GM21619 (cell line): Measurements from ENCODE around the gene RGS9BP.
"Not testable (repeated sequence)": the region's sequence is repeated elsewhere in the genome, so short reads cannot be mapped to it uniquely, and the experiment has no call there.

ENCODE experiments used
- ATAC-seq: cut with Tn5 transposase; IDR thresholded peaks from one replicate; pipeline ENCODE4 v1.9.1; 2021; ENCODE audit not compliant: unreplicated experiment

RGS9BP gene, protein sequence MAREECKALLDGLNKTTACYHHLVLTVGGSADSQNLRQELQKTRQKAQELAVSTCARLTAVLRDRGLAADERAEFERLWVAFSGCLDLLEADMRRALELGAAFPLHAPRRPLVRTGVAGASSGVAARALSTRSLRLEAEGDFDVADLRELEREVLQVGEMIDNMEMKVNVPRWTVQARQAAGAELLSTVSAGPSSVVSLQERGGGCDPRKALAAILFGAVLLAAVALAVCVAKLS

DNA sequence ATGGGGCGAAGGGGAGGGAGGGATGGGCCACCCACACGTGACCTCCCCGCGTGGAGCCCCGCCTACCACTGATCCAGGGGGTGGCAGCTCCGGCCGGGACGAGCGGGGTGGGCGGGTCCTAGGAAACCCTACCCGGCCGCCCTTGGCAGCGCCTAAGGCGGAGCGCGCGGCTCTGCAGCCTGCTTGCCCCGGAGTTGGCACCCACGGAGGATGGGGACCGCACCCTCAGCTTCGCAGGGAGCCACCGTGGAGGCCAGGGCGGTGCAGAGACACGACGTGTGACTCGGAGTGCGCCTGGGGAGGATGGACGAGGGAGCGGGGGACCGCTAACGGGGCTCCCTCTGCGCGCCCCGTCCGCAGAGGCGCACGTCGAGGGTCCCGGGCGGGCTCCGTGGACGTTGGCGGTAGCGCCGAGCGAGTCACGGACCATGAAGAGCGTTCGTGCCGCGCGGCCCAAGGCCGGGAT lies at the start of gene RGS9BP:
RGS9BP (plus strand) TSS at position 129 of the 466 bp plus-strand sequence. CDS start 416 bp downstream, outside the sequence.
- ATAC-seq = peak; percentile 22

DNA sequence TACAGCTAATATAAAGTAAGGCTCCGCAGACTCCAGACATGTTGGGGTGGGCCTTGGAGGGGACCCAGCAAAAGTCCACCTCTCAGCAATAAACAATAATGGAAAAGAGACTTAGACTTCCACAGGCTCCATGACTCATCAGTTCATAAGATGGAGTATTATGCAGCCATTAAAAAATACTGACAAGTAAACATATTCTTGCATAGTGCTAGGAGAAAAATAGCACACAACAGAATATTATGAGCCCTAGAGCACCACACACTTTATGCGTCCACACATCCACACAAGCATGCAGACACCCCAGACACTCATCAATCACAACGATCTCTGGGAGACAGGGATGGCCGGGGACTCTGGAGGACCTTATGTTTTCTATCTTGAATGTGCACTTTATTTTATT lies 48.7 kb upstream of the RGS9BP start:
- no peak for ATAC-seq

- ATAC-seq = no peak
These were observed 47.9 kb upstream of the RGS9BP start for GRCh38 chr19:32627714-32628270.

DNA sequence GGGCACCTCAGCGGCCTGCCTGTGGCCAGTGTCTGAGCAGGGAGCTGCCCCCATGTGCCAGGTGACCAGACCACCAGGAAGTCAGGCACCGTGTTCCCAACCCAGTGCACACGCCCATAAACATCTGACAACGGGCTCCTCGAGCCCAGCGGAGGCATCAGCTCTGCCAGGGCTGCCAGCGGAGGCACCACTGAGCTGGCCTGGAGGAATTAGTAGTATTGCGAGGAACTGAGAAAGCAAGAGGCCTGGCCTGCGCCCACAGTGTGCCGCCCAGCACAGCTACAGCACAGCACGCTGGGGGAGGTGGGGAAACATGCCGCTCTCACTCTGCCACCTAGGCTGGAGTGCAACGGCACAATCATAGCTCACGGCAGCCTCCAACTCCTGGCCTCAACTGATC lies 45.3 kb upstream of the RGS9BP start:
- ATAC-seq = no peak

- ATAC-seq = no peak
These were observed 44.3 kb upstream of the RGS9BP start for GRCh38 chr19:32631381-32631780.

DNA sequence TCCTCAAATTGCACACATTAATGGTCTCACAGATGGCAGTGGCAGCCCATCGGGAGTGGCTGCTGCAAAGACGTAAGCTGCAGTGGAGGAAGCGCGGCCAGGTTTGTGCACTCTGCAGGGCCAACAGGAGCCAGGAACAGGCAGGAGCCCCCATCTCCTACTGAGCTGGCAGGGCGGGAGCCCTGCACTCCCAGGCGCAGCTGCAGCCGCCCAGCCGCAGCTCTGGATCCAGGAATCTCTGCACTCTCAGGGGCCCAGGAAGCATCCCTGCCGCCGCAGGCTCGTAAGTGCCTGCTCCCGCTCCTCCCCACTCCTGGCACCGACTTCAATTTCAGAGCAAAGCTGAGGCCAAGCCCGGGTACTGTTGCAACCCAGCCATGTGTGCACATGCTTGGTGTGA lies 38.2 kb upstream of the RGS9BP start:
- ATAC-seq = no peak

GRCh38 chr19:32638625-32639024 lies 37.0 kb upstream of the RGS9BP start:
- ATAC-seq = no peak

- no peak for ATAC-seq
These were observed 32.9 kb upstream of the RGS9BP start for GRCh38 chr19:32642771-32643170.

DNA sequence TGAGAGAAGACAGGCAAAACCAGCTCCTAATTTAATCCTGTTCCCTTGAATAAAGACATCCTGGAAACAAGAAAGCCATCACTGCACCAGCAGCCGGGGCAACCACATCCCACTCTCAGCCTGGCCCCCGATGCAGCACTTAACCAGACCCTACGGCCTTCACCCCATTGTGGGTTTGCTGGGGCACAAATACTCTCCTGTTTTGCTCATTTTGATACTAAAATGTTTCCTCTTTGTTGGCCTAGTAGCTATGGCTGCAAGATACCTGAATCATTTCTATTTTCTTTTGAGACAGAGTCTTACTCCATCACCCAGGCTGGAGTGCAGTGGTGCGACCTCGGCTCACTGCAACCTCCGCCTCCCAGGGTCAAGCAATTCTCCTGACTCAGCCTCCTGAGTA lies 29.1 kb upstream of the RGS9BP start:
- ATAC-seq = no peak

DNA sequence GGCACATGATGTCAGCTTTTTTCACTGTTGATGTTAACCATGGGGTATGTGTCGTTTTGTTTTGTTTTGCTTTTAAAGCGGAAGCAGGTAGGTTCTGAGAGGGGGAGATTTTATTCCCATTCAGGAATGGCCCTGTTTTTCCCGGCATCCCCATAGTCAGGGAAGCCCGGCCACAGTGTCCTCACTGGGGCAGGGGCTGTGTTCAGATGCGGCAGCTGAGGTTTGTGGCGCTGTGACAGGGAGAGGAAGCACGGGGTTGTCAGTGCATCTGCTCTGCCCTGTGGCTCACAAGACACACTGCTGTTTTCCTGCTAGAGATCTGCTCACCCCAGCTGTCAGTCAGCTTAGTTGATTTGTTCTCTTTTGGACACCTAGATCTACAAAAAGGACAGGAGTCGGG lies 28.3 kb upstream of the RGS9BP start:
- ATAC-seq = no peak

DNA sequence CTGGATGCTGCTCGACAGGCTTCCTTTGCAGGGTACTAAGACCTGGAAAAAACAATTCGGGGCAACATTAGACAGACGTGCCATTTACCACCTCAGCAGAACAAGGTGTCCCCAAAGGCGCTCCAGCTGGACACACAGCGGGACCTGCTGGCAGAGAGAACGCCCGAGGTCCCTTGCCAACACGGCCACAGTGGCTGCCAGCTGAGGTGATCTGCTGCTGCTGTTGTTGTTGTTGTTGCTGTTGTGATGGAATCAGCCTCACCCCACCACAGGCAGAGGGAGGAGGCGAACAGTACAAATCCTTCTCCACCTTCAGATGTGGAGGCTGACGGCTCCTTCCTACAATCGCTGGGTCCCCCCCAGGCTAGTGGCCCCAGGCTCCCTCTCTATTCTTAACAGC lies 25.9 kb upstream of the RGS9BP start:
- no peak for ATAC-seq

GRCh38 chr19:32650671-32651070 lies 25.0 kb upstream of the RGS9BP start:
- no peak for ATAC-seq

DNA sequence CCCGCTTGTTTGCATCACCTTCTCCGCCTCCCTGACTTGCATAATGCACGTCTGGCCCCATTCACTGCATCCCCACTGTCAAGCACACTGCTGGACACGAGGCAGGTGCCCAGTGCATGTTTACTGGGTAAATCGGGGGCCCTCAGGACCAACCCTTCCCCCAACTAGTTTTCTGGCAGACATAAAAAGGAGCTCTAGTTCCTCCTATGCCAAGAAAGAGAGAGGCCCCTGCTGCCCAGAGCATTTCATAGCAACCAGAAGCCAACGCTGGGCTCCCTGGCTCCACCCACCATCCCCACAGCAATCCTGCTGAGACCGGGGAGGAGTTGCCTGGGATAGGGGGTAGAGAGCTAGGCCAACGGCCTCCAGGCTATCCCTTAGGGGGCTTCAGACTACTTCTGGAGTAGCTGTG lies 23.9 kb upstream of the RGS9BP start:
- ATAC-seq = no peak

GRCh38 chr19:32652331-32652730 lies 23.3 kb upstream of the RGS9BP start:
- not testable (repeated sequence) for ATAC-seq

DNA sequence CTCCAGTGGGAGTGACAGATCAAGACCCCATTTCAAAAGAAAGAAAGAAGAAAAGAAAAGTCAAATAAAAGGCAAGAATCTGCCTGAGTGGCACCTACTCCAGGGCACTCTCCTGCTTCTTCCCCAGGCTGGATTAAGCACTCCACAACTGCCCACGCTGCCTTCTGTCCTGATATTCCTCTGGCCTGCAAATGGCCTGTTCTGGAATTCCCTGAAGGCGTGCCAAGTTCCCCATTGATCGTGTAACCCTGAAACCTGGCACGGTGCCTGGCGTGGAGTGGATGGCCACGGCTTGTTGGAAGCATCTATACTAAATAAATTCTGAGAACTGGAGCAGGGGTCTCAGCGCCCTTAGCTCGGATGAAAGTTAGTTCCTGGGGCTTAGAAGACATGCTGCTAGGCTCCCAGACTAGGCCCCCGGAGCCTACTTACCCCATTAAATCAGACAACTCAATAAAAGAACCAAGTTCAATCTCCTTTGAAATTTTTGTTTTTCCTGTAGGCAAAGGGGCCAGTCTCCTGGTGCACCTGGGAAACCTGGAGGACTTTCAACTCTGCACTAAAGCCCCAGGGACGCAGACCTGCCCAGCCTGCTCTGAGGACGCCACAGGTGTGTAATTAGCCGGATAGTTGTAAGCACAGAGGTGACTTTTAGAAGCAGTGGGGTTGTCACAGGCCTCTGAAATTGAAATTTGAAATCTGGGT lies 22.6 kb upstream of the RGS9BP start:
- no peak for ATAC-seq

DNA sequence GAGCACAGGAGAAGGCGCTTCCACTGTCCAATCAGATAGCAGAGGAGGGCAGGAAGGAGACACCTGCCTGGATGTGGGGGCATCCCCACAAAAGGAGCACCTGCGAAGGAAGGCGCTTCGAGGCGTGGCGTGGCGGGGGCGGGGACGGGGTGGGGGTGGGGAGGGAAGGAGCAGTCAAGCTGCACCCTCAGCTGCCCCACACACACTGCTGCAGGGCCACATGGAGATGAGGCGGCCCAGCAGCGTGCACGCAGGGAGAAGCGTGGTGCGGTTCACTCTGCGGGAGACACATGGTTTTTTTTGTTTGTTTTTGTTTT lies 22.1 kb upstream of the RGS9BP start:
- ATAC-seq = no peak

DNA sequence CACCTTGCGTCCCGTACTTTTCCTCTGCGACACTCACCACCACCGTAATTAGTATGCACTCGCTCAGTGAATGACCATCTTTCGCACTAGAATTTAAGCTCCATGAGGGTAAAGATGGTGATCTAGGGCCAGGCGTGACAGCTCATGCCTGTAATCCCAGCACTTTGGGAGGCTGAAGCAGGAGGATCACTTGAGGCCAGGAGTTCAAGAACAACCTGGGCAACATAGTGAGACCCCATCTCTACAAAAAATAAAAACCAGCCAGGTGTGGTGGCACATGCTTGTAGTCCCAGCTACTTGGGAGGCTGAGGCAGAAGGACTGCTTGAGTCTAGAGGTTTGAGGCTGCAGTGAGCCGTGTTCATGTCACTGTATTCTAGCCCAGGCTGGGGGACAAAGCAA lies 19.3 kb upstream of the RGS9BP start:
- not testable (repeated sequence) for ATAC-seq

GRCh38 chr19:32658075-32658474 lies 17.6 kb upstream of the RGS9BP start:
- no peak for ATAC-seq

DNA sequence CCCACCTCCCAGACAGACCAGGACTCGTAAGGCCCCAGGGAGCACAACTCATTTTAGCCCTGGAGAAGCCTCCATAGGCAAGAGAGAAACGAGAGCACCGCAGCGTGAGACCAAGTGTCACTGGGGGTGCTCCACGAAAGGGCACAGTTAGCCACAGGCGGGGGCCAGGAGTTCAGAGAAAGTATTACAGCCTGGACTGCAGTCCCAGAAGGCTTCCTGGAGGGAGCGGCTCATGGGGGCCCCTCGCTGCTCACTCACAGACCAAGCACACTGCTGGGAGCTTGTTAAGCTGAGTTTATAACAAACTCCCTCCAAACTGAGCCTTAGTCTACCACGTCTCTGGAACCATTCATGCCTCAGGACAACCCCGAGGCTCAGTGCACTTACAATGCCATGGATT lies 17.1 kb upstream of the RGS9BP start:
- ATAC-seq = no peak

- no peak for ATAC-seq
These were observed 14.3 kb upstream of the RGS9BP start for GRCh38 chr19:32661318-32661717.

- ATAC-seq = no peak
These were observed 13.5 kb upstream of the RGS9BP start for GRCh38 chr19:32662186-32662585.

DNA sequence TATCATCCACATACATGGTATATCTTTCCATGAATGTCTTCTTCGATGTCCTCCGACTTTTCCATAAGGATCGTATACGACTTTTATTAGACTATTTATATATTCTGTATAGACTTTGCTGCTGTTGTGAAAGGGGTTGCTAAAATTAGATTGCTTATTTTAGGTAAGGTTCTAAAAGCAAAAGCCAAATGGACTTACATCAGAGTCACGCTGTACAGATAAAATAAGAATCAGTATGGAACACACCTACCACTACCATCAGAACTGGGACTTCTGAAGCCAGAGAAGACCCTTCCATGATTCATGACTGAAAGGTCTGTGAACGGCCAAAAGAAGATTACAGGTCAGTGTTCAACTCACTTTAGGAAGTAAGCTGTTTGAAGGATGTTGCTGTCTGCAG lies 9.6 kb upstream of the RGS9BP start:
- ATAC-seq = no peak

- no peak for ATAC-seq
These were observed 6.3 kb upstream of the RGS9BP start for GRCh38 chr19:32669310-32669709.
